HepG2 (cell line): ENCODE data around the gene SPINDOC. TPM values are rescaled to one million over a fixed set of nuclear protein-coding genes. Genes with fewer than 3 reads are reported as not detected.

ENCODE experiments used
- ATF2 ChIP-seq: sonication (generic); formaldehyde crosslinking; IDR thresholded peaks from 2 replicates; pipeline ENCODE4 v1.4.0; 2020; ENCODE audit warnings: missing genetic modification reagents
- ELF3 ChIP-seq: IDR thresholded peaks from 2 replicates; pipeline ENCODE4 v1.6.1; 2016; ENCODE audit warnings: missing genetic modification reagents, missing compliant biosample characterization
- IKZF4 ChIP-seq: sonication (generic); formaldehyde crosslinking; IDR thresholded peaks from 2 replicates; pipeline ENCODE4 v1.5.1; 2020; ENCODE audit warnings: borderline replicate concordance, mild to moderate bottlenecking, low read depth, missing genetic modification reagents; ENCODE audit errors: not compliant biosample characterization
- SRY ChIP-seq: sonication (generic); formaldehyde crosslinking; IDR thresholded peaks from 2 replicates; pipeline ENCODE4 v1.8.0; 2022; ENCODE audit warnings: mild to moderate bottlenecking, missing genetic modification reagents
- UBTF ChIP-seq: sonication (generic); formaldehyde crosslinking; IDR thresholded peaks from 2 replicates; pipeline ENCODE4 v1.4.0; 2020; ENCODE audit warnings: mild to moderate bottlenecking, missing genetic modification reagents
- ZMYM3 ChIP-seq: sonication (generic); formaldehyde crosslinking; IDR thresholded peaks from 2 replicates; pipeline ENCODE4 v1.5.1; 2020; ENCODE audit warnings: mild to moderate bottlenecking, missing genetic modification reagents
- ZNF414 ChIP-seq: sonication (generic); formaldehyde crosslinking; IDR thresholded peaks from 2 replicates; pipeline ENCODE4 v1.5.0; 2020; ENCODE audit warnings: missing genetic modification reagents
- polyA plus RNA-seq, 8 experiments: library from polyadenylated mRNA; depleted of rRNA in 3 of 8; stranded (reverse) in 7 of 8; unstranded in 1 of 8; fragments of >200 nt; fragmentation: Illumina TruSeq in 4 of 8; extraction: Trizol in 4 of 8; gene quantifications; 2 replicates each; pipeline versions ENCODE4 v1.2.1 to v1.2.3, GENCODE V29; 2011 to 2016; ENCODE audit warnings: low read depth in 4 of 8, missing spikeins in 1 of 8, mixed read lengths in 1 of 8; ENCODE audit not compliant: insufficient read depth in 1 of 8
- total RNA-seq, 5 experiments: library from RNA; depleted of rRNA; stranded (reverse); fragments of >200 nt; fragmentation: Illumina TruSeq; extraction: Trizol; gene quantifications; 2 replicates each; pipeline ENCODE4 v1.2.3, GENCODE V29; 2016; ENCODE audit warnings: low read depth in 1 of 5
- TF ChIP-seq, protein P1 (sequence below): sonication (generic); formaldehyde crosslinking; IDR thresholded peaks from 2 replicates; pipeline ENCODE4 v1.5.0; 2020; ENCODE audit warnings: mild to moderate bottlenecking, missing genetic modification reagents, borderline replicate concordance

The SPINDOC gene
- total and polyA plus RNA-seq, 2 of the 13 experiments (the other 11 are each of a cell fraction or from before 2014, with no cell fraction given): 21.4 to 29.9 TPM

GRCh38 chr11:63779039-63779438 is 34.2 kb upstream of the SPINDOC start (continued):
- TF ChIP-seq UBTF (CRISPR knock-in tag): no peak
- TF ChIP-seq SRY (CRISPR knock-in tag): no peak
- TF ChIP-seq ZMYM3: no peak
- TF ChIP-seq ATF2 (CRISPR knock-in tag): no peak
- TF ChIP-seq ZNF414 (CRISPR knock-in tag): no peak
- no peak for TF ChIP-seq ELF3
- TF ChIP-seq, protein P1, sequence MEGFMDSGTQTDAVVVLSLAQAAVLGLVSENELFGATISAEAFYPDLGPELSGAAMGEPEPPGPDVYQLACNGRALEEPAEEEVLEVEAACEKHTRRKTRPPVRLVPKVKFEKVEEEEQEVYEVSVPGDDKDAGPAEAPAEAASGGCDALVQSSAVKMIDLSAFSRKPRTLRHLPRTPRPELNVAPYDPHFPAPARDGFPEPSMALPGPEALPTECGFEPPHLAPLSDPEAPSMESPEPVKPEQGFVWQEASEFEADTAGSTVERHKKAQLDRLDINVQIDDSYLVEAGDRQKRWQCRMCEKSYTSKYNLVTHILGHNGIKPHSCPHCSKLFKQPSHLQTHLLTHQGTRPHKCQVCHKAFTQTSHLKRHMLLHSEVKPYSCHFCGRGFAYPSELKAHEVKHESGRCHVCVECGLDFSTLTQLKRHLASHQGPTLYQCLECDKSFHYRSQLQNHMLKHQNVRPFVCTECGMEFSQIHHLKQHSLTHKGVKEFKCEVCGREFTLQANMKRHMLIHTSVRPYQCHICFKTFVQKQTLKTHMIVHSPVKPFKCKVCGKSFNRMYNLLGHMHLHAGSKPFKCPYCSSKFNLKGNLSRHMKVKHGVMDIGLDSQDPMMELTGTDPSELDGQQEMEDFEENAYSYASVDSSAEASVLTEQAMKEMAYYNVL (CRISPR knock-in tag): no peak
- no peak for TF ChIP-seq IKZF4 (CRISPR knock-in tag)
- TF ChIP-seq, all 625 proteins: peak for 0
